ENCODE measurements around the gene BZW1.
"Not testable (repeated sequence)": the region's sequence is repeated elsewhere in the genome, so short reads cannot be mapped to it uniquely, and the experiment has no call there.

The BZW1 gene

DNA sequence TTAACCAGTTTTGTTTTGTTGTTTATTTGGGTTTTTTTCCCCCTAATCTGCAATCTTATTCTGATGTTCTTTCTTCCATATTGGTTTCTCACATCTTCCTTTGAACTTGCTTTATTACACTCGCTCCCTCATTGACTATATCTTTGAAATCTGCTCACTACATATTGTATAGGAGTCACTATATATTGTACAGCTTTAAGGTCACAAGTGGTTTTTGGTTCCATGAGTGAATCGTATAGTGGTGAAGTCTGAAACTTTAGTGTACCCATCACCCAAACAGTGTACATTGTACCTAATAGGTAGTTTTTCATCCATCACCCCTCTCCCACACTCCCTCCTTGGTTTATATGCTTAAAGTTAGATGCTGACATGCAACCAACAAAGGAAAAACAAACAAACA is 11.3 kb upstream of the BZW1 start:
- no peaks in the 10 kb centered on the region for H3K36me3 ChIP-seq (replicated peaks)
- no peaks in the 10 kb centered on the region for H3K9me3 ChIP-seq
- H3K4me3 ChIP-seq: no peak overlapping the region
- in situ Hi-C loops (cut with MboI; ENCODE audit: low sequenced_read_pairs): no loop called here
- H3K27me3 ChIP-seq (ENCODE audit: low read depth): no peaks in the 10 kb centered on the region
- peaks cover 13% of the 10 kb centered on the region for H3K4me1 ChIP-seq
- DNase-seq (ENCODE audit: low spot score in 2 of 2): no peak

DNA sequence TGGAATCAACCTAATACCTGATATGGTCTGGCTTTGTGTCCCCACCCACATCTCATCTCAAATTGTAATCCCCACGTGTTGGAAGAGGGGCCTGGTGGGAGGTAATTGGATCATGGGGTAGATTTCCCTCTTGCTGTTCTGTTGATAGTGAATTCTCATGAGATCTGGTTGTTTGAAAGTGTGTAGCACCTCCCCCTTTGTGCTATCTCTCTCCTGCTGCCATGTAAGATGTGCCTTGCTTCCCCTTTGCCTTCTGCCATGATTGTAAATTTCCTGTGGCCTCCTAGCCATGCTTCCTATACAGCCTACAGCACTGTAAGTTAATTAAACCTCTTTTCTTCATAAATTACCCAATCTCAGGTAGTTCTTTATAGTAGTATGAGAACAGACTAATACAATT is 10.3 kb upstream of the BZW1 start:
- in situ Hi-C loops (cut with MboI; ENCODE audit: low sequenced_read_pairs); H3K27me3 ChIP-seq (ENCODE audit: low read depth); H3K9me3 ChIP-seq; H3K36me3 ChIP-seq (replicated peaks); DNase-seq (ENCODE audit: low spot score in 2 of 2); H3K4me3 ChIP-seq: not testable (repeated sequence)
- peaks cover 13% of the 10 kb centered on the region for H3K4me1 ChIP-seq

DNA sequence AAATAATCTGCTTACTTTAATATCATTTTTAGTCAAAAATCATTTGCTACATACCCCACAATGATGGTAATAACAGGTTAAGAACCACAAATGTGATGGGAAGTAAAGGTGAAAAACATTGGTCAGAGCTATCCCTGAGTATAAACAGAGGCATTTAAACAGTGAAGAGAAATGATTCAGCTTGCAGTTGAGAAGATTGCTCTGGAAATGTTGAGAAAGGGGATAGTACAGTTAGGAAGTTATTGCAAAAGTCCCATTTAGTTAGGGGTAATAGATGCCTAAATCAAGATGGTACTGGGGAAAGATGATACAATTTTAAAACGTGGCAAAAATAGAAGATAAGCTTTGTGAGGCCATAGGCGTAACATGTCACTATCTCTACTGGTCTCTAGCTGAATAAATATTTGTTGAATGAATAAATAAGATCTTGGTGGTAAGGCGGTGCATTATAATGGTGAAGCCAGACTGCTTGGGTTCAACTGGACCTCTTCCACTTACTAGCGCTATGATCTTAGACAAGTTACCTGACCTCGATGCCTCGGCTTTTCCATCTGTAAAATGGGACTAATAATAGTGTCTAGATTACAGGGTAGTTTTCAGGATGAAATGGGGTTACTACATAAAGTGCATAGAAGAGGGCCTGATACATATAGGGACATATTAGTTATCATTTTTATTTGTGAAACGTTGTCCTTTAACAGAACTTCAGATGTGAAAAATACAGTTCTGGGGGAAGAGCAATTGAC is 2.0 kb upstream of the BZW1 start:
- DNase-seq (ENCODE audit: low spot score in 2 of 2): no peak
- in situ Hi-C loops (cut with MboI; ENCODE audit: low sequenced_read_pairs): loop anchor here (10.0 kb wide), 2 partner anchors 95 to 855 kb away; partner anchors contain the start of genes MAIP1 and TYW5
- H3K4me3 ChIP-seq: no peak overlapping the region
- H3K27me3 ChIP-seq (ENCODE audit: low read depth): no peaks in the 10 kb centered on the region
- no peaks in the 10 kb centered on the region for H3K9me3 ChIP-seq
- H3K4me1 ChIP-seq: peaks cover 15% of the 10 kb centered on the region
- H3K36me3 ChIP-seq (replicated peaks): peaks cover 25% of the 10 kb centered on the region

DNA sequence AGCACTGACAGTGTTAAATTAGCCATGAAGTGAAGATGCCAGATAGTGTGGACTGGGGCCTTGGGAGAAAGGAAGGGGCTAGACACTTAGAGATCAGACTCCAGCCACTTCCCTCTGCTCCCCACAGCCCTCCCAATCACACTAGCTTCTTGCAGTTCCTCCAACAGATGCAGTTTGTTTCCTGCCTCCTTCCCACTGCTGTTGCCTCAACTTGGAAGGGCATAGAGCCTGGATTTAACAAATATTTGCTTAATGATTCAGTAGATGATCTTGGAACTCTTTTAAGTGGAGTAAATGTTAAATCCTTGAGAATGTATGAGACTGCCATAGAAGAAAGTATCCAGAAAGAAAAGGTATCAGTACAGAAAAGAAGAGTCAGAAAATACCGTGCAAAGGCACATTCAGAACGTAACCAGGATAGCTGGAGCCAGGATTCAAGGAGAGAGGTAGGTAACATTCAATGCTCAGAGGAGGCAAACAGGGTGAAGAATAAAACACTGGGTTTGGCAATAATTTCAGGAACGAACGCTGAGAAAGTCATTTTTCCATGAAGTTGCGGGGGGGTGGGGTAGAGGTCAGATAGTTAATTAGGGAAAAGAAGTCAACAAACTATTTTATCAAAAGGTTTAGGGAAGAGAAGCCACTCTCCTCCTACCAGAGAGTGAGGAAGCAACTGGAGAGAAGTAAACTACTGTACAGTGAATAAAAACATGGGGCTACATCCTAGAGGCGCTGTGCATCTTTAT is 1.3 kb upstream of the BZW1 start:
- in situ Hi-C loops (cut with MboI; ENCODE audit: low sequenced_read_pairs): loop anchor here (10.0 kb wide), 2 partner anchors 96 to 856 kb away; partner anchors contain the start of genes MAIP1 and TYW5
- H3K36me3 ChIP-seq (replicated peaks): peaks cover 32% of the 10 kb centered on the region
- H3K27me3 ChIP-seq (ENCODE audit: low read depth): no peaks in the 10 kb centered on the region
- H3K9me3 ChIP-seq: no peaks in the 10 kb centered on the region
- H3K4me1 ChIP-seq: peaks cover 15% of the 10 kb centered on the region
- peak overlapping the region; percentile 92 for H3K4me3 ChIP-seq
- no peak for DNase-seq (ENCODE audit: low spot score in 2 of 2)

DNA sequence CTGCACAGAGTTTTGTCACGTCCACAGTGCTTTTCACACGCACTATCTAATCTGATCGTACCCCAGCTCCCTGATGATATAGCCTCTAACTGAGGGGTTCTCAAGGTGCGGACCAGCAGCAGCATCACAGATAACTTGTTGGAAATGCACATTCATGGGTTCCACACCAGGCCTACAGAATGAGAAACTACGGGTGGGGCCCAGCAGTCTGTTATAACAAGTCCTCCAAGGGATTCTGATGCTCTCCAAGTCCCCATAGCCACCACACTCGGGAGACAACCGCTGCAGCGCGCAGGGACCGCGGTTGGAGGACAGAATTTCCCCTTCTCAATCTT is 745 bp upstream of the BZW1 start:
- no peak for DNase-seq (ENCODE audit: low spot score in 2 of 2)
- Histone ChIP-seq H3K27me3 (ENCODE audit: low read depth) (no peaks in the 10 kb centered on the region), H3K4me1 (peaks cover 15% of the 10 kb centered on the region), H3K36me3 (replicated peaks) (peaks cover 37% of the 10 kb centered on the region), H3K9me3 (no peaks in the 10 kb centered on the region), H3K4me3 (peak overlapping the region; percentile 92)
- in situ Hi-C loops (cut with MboI; ENCODE audit: low sequenced_read_pairs): loop anchor here (10.0 kb wide), 2 partner anchors 96 to 856 kb away; partner anchors contain the start of genes MAIP1 and TYW5

DNA sequence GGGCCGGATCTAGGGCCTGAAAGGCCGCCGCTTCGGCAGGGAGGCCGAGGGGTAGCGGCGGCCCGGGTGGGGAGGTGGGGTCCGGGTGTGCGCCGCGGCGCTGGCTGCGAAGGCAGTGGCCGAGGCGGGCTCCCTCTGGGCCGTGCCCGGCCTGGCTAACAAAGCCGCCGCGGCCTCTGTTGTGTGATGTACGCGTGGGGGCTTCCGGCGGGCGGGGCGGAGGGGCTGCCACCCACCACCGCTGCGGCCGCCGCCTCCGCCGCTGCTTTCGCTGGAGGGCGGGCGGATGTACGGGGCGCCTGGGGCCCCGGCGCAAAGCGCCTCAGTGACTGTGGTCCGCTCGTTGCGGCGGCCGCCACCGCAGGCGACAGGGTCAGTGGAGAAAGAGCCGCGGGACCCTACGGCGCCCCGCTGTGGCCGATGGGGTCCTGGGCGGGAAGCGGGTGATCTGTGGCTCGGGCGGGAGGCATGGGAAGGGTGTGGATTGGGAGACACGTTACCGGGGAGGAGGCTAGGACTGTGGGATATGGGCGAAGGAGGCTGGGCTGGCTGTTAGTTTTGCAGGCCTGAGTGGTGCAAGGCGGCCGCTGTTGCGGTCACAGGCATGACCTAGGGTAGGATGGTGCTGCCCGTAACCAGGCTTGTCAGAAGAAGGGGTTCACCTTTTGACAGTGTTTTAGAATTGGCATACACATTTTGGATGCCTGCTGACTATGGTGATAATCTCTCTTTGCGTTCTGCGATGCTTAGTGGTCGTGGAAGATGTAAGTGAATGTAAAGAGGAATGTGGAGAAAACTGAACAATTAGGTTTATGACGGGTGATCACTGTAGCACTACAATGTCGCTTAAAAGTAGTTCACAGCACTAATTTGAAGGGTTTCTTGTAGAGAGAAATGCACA is 662 bp downstream of the BZW1 start:
- in situ Hi-C loops (cut with MboI; ENCODE audit: low sequenced_read_pairs): loop anchor here (10.0 kb wide), 2 partner anchors 98 to 858 kb away; partner anchors contain the start of genes MAIP1 and TYW5
- Histone ChIP-seq H3K36me3 (replicated peaks) (peaks cover 51% of the 10 kb centered on the region), H3K4me3 (peak overlapping the region; percentile 92), H3K27me3 (ENCODE audit: low read depth) (no peaks in the 10 kb centered on the region), H3K9me3 (no peaks in the 10 kb centered on the region), H3K4me1 (peaks cover 15% of the 10 kb centered on the region)
- peak; percentile 73 to 86 for DNase-seq (ENCODE audit: low spot score in 2 of 2)

DNA sequence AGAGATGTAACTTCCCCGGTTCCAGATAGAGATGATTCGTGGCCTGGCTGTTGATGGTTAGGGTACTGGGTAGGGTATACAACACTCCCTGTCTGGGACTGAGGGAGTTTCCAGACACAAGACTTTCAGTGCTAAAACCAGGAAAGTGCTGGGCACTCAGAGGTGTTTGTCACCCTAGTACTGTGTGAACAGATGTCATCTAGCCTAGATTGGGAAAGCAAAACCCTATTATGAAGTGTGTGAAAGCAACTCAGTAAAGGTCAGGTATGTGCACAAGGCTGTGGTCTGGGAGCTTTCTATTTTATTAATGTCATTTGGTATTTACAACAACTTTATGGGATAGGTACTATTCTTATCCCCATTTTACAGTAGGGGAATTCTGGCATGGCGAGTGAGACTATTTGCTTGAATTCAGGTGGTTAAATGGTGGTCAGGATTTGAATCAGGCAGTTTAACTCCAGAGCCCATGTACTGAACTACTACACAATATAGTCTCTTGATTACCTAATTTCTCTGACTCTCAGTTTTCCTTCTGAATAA is 2.6 kb downstream of the BZW1 start:
- H3K36me3 ChIP-seq (replicated peaks): peaks cover 71% of the 10 kb centered on the region
- H3K4me1 ChIP-seq: peaks cover 15% of the 10 kb centered on the region
- no peaks in the 10 kb centered on the region for H3K27me3 ChIP-seq (ENCODE audit: low read depth)
- in situ Hi-C loops (cut with MboI; ENCODE audit: low sequenced_read_pairs): loop anchor here (10.0 kb wide), 2 partner anchors 100 to 860 kb away; partner anchors contain the start of genes MAIP1 and TYW5
- DNase-seq (ENCODE audit: low spot score in 2 of 2): no peak
- H3K4me3 ChIP-seq: no peak overlapping the region
- no peaks in the 10 kb centered on the region for H3K9me3 ChIP-seq

DNA sequence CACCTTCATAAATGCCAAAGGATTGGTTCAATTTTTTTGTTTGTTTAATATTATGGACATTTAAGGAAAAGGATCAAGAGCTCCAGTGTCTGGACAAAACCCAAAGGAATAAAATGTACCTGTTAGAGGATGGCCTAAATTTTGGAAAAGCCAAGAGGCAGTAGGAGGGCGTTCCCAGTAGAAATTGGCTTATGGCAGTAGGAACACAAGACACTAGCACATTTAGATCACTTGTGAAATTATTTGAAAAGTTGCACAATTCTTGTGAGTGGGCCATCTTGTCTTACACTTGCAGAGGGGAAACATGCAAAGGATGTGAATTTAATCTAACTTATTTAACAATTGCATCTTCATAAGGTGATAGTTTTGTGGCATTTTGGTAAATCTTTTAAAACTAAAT is 3.2 kb downstream of the BZW1 start:
- no peak for DNase-seq (ENCODE audit: low spot score in 2 of 2)
- in situ Hi-C loops (cut with MboI; ENCODE audit: low sequenced_read_pairs): loop anchor here (10.0 kb wide), 2 partner anchors 100 to 860 kb away; partner anchors contain the start of genes MAIP1 and TYW5
- Histone ChIP-seq H3K9me3 (no peaks in the 10 kb centered on the region), H3K4me1 (peaks cover 15% of the 10 kb centered on the region), H3K36me3 (replicated peaks) (peaks cover 77% of the 10 kb centered on the region), H3K4me3 (no peak overlapping the region), H3K27me3 (ENCODE audit: low read depth) (no peaks in the 10 kb centered on the region)

DNA sequence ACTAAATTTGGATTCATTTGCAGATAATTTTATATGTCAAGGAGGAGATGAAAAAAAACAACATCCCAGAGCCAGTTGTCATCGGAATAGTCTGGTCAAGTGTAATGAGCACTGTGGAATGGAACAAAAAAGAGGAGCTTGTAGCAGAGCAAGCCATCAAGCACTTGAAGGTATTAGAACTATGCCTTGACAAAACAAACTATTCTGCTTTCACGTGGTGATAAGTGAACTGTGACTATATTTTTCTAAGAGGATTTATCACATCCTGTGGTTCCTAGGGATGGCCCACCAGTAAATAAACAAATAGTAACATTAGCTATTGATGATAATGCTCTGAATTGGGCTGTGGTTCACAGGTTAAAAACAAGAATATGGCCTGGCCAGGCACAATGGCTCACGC is 7.0 kb downstream of the BZW1 start:
- not testable (repeated sequence) for H3K27me3 ChIP-seq (ENCODE audit: low read depth); H3K4me1 ChIP-seq; H3K4me3 ChIP-seq; H3K9me3 ChIP-seq; DNase-seq (ENCODE audit: low spot score in 2 of 2)
- in situ Hi-C loops (cut with MboI; ENCODE audit: low sequenced_read_pairs): loop anchor here (10.0 kb wide), 2 partner anchors 104 to 864 kb away; partner anchors contain the start of genes MAIP1 and TYW5
- peaks cover 84% of the 10 kb centered on the region for H3K36me3 ChIP-seq (replicated peaks)

DNA sequence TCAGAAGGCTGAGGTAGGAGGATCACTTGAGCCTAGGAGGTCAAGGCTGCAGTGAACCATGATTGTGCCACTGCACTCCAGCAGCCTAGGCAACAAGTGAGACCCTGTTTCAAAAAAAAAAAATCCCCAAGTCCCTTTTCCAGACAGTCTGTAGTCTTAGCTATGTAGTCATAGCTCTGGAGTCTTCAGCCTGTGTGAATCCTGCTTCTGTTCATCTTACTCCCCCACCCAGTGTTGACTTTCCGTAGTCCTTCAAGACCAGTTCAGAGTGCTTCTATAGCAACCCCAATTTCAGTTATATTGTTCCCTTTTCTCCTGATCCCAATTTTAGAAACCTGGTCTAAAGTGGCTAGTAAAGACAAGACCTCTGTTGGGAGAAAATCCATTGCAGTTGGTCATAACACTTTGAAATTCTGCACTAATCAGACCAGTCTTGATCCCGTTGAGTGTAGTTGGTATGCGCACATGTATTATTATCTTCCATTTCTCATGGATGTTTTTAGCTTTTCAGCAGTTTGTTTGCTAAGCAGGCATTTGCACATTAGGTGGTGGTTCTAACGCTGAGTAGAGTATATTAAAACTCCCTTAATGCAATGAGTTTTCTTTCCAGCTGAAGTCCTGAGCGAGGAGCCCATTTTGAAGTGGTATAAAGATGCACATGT is 9.0 kb downstream of the BZW1 start:
- DNase-seq (ENCODE audit: low spot score in 2 of 2): no peak
- no peaks in the 10 kb centered on the region for H3K4me1 ChIP-seq
- in situ Hi-C loops (cut with MboI; ENCODE audit: low sequenced_read_pairs): no loop called here
- no peak overlapping the region for H3K4me3 ChIP-seq
- H3K36me3 ChIP-seq (replicated peaks): peaks cover 70% of the 10 kb centered on the region
- no peaks in the 10 kb centered on the region for H3K27me3 ChIP-seq (ENCODE audit: low read depth)
- H3K9me3 ChIP-seq: no peaks in the 10 kb centered on the region

DNA sequence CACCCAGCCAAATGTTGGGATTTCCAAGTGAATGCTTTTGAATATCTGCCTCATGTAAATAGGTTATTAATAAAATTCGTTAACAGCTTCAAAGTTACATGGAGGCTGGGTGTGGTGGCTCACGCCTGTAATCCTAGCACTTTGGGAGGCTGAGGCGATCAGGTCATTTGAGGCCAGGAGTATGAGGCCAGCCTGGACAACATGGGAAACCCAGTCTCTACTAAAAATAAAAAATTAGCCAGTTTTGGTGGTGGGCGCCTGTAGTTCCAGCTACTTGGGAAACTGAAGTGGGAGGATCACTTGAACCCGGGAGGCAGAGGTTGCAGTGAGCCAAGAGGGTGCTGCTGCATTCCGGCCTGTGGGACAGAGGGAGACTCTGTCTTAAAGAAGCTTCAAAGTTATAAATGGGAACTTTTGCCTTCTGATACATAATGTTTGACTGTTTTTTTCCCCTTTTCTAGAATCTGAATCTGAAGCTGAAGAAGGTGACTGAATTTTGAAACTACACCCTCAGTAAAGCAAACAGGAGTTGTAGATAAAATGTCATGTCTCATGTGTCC is 10.1 kb downstream of the BZW1 start:
- Histone ChIP-seq H3K27me3 (ENCODE audit: low read depth) (no peaks in the 10 kb centered on the region), H3K4me1 (no peaks in the 10 kb centered on the region), H3K36me3 (replicated peaks) (peaks cover 59% of the 10 kb centered on the region), H3K4me3 (no peak overlapping the region), H3K9me3 (no peaks in the 10 kb centered on the region)
- DNase-seq (ENCODE audit: low spot score in 2 of 2): no peak
- in situ Hi-C loops (cut with MboI; ENCODE audit: low sequenced_read_pairs): no loop called here

DNA sequence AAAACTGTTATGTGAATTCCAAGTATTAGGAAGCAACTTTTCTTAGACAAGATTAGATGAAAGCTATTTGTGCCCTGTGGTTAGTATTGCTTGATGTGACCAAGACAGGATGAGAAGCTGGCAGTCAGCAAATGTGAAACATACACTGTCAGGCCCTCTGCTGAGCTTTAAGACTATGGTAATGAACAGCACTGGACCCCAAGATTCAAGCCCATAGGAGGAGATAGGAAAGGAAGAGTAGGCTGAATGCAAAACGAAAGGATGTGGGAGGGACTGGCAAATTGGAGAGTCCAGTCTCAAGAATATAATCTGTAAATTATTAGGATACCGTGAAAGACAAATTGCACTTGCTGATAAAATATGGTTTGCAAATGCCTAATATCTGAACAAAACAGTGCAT is 16.4 kb downstream of the BZW1 start:
- H3K9me3 ChIP-seq: no peaks in the 10 kb centered on the region
- H3K4me3 ChIP-seq: no peak overlapping the region
- DNase-seq (ENCODE audit: low spot score in 2 of 2): no peak
- peaks cover 9% of the 10 kb centered on the region for H3K36me3 ChIP-seq (replicated peaks)
- H3K27me3 ChIP-seq (ENCODE audit: low read depth): no peaks in the 10 kb centered on the region
- no peaks in the 10 kb centered on the region for H3K4me1 ChIP-seq
- in situ Hi-C loops (cut with MboI; ENCODE audit: low sequenced_read_pairs): no loop called here
